GM15510 (cell line): ENCODE data around the gene PCBP4.

Experiments used
- POLR2A ChIP-seq: IDR thresholded peaks from 3 replicates; pipeline ENCODE4 v1.6.1; 2011; ENCODE audit warnings: borderline replicate concordance; ENCODE audit not compliant: insufficient read length; ENCODE audit errors: extremely low read depth

Gene PCBP4

GRCh38 chr3:51944451-51945021, 22.7 kb downstream of the PCBP4 start:
- TF ChIP-seq POLR2A = no peak

- no peak for TF ChIP-seq POLR2A
These were observed 23.5 kb downstream of the PCBP4 start for GRCh38 chr3:51943451-51944391.

- peak; percentile 41 for TF ChIP-seq POLR2A
These were observed 24.4 kb downstream of the PCBP4 start for GRCh38 chr3:51942603-51943450.

- peak; percentile 77 for TF ChIP-seq POLR2A
These were observed 25.3 kb downstream of the PCBP4 start, which contains the start of the genes PARP3 and RRP9 for GRCh38 chr3:51941798-51942602. PARP3 (plus strand) TSS chr3:51942363; CDS start chr3:51943356, 993 bp downstream. RRP9 (minus strand) TSS chr3:51941904; CDS start chr3:51941867, 37 bp downstream.

GRCh38 chr3:51941463-51941797, 25.8 kb downstream of the PCBP4 start:
- no peak for TF ChIP-seq POLR2A

GRCh38 chr3:51940648-51941462, 26.4 kb downstream of the PCBP4 start:
- TF ChIP-seq POLR2A = no peak

GRCh38 chr3:51938780-51939425, 28.4 kb downstream of the PCBP4 start:
- TF ChIP-seq POLR2A = no peak

GRCh38 chr3:51937611-51938450, 29.4 kb downstream of the PCBP4 start:
- no peak for TF ChIP-seq POLR2A

- TF ChIP-seq POLR2A = no peak
These were observed 30.2 kb downstream of the PCBP4 start for GRCh38 chr3:51937014-51937413.

GRCh38 chr3:51935886-51936755, 31.1 kb downstream of the PCBP4 start:
- no peak for TF ChIP-seq POLR2A

GRCh38 chr3:51934991-51935885, 32.0 kb downstream of the PCBP4 start:
- TF ChIP-seq POLR2A = no peak
